ENCODE data around the gene RAB31.

Gene RAB31

GRCh38 chr18:9726175-9726574 is 18.1 kb downstream of the RAB31 start:
- TF ChIP-seq CTCF (IDR thresholded peaks at IDR 0.05; ENCODE audit: borderline replicate concordance, control extremely low read depth, extremely low read depth, insufficient read depth, missing control alignments): no peak
- in situ Hi-C loops (cut with MboI; ENCODE audit: low sequenced_read_pairs, unreplicated experiment): no loop called here

GRCh38 chr18:9726936-9727335 is 18.8 kb downstream of the RAB31 start:
- in situ Hi-C loops (cut with MboI; ENCODE audit: low sequenced_read_pairs, unreplicated experiment): no loop called here
- no peak for TF ChIP-seq CTCF (IDR thresholded peaks at IDR 0.05; ENCODE audit: borderline replicate concordance, control extremely low read depth, extremely low read depth, insufficient read depth, missing control alignments)
- DNase-seq (ENCODE audit: low spot score): no peak

More at GRCh38 chr18:9726175-9726574, 18.1 kb downstream of the RAB31 start:
- DNase-seq (ENCODE audit: low spot score): no peak

- in situ Hi-C loops (cut with MboI; ENCODE audit: low sequenced_read_pairs, unreplicated experiment): no loop called here
- no peak for TF ChIP-seq CTCF (IDR thresholded peaks at IDR 0.05; ENCODE audit: borderline replicate concordance, control extremely low read depth, extremely low read depth, insufficient read depth, missing control alignments)
- no peak for DNase-seq (ENCODE audit: low spot score)
Measured at GRCh38 chr18:9730786-9731185, 22.7 kb downstream of the RAB31 start.

GRCh38 chr18:9731380-9731779 is 23.3 kb downstream of the RAB31 start:
- in situ Hi-C loops (cut with MboI; ENCODE audit: low sequenced_read_pairs, unreplicated experiment): no loop called here
- no peak for DNase-seq (ENCODE audit: low spot score)
- TF ChIP-seq CTCF (IDR thresholded peaks at IDR 0.05; ENCODE audit: borderline replicate concordance, control extremely low read depth, extremely low read depth, insufficient read depth, missing control alignments): no peak

- in situ Hi-C loops (cut with MboI; ENCODE audit: low sequenced_read_pairs, unreplicated experiment): no loop called here
- DNase-seq (ENCODE audit: low spot score): no peak
- TF ChIP-seq CTCF (IDR thresholded peaks at IDR 0.05; ENCODE audit: borderline replicate concordance, control extremely low read depth, extremely low read depth, insufficient read depth, missing control alignments): no peak
Measured at GRCh38 chr18:9732031-9732430, 23.9 kb downstream of the RAB31 start.

- no peak for DNase-seq (ENCODE audit: low spot score)
- no peak for TF ChIP-seq CTCF (IDR thresholded peaks at IDR 0.05; ENCODE audit: borderline replicate concordance, control extremely low read depth, extremely low read depth, insufficient read depth, missing control alignments)
- in situ Hi-C loops (cut with MboI; ENCODE audit: low sequenced_read_pairs, unreplicated experiment): no loop called here
Measured at GRCh38 chr18:9734189-9734588, 26.1 kb downstream of the RAB31 start.

- no peak for TF ChIP-seq CTCF (IDR thresholded peaks at IDR 0.05; ENCODE audit: borderline replicate concordance, control extremely low read depth, extremely low read depth, insufficient read depth, missing control alignments)
- no peak for DNase-seq (ENCODE audit: low spot score)
- in situ Hi-C loops (cut with MboI; ENCODE audit: low sequenced_read_pairs, unreplicated experiment): no loop called here
Measured at GRCh38 chr18:9735238-9735637, 27.1 kb downstream of the RAB31 start.
